Stimulated activated CD8-positive, alpha-beta memory T cell treated with anti-CD3 and anti-CD28 coated beads, Interleukin-7, amount 100 ng/mL, for 4 hours (primary cell): ENCODE results near the gene ZNF385D.

Source experiments
- DNase-seq, 2 donors: peaks; one replicate each; pipeline ENCODE4 v3.0.0-alpha.2; 2020; ENCODE audit warnings: low read depth in 2 of 2

ZNF385D gene

DNA sequence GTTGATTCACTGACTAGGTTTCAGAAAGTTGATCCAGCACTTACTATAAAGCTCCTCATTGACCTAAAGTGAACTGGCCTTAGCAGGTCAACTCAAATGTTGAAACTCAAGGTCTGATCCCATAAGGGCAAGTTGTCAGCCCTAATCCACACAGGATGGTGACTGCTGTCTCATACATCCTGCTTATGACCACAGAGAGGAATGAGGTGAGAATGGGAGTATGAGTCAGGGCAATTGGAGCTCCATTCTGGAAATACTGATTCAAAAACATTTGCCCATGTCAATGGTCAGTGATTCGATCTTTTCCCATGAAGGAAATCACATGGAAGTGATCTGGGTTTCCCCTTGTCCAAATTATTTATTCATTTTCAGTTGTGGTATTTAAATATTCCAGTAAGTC, 78.7 kb downstream of the ZNF385D start:
- DNase-seq: no peak

GRCh38 chr3:21670386-21670785, 80.6 kb downstream of the ZNF385D start:
- DNase-seq: no peak

DNA sequence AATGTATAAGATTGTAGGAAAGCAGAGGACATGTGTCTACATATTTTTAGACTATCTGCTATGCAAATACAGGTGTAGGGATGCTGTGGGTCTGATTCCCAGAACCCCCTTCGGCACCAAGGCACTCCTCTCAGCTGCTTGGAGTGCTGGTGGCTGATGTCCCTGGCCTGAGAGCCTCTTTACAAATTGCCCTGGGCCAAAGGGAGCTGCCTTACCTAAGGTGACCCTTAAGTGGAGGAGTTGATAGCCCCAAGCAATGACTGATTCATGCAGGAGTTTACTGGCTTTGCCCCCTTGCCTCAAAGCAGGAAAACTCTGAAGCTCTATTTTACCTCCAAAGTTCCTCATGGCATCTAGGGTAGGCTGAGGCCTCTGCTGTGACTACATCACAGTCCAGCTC, 83.0 kb downstream of the ZNF385D start:
- no peak for DNase-seq

DNA sequence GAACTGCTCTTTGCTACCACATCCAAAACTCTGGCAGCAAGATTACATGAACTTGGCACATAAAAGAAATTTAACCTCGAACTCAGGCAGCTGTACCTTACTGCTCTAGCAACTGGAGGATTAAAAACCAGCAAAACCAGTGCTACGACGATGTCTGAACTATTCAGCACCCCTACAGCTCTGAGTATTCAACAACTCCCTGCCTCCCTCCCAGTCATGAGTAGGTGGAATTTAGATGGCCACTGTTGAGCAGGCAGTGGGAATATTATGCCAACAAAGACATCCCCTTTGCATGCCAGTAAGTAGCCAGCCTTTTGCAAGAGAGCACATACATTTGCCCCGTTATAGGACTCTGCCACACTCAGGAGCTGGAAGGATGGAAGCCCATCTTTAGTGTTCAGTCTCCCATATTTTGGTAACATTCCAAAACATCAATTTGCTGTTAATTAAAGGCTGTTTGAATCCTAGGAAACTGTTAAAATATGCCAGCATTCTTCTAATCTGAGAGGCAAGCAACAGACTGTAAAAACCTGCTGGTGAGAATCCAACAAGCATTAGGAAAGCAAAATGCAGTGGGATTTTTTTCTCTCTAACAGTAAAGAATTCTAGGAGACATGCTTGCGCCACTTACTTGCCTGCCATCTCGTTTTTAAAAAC, 85.4 kb downstream of the ZNF385D start:
- no peak for DNase-seq

- DNase-seq: no peak
Observed at GRCh38 chr3:21664996-21665395, 86.0 kb downstream of the ZNF385D start.

DNA sequence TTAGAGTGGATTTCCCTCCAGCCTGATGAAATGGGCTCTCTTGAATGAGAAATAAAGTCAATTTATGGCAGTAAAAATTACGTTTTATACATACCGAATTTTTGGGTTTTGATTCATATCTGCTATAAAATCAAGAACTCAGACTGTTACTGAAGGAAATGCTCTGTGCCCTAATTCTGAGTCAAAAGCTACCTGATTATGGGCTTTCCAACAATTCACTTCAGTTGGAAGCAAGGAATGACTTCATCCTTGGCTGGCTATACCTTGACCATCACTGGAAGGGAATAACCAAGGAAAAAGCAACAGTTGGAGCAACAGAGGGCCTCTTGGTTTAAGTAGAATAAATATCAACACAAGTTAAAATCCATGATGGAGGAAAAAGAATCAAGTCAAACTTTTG, 88.6 kb downstream of the ZNF385D start:
- DNase-seq: no peak

DNA sequence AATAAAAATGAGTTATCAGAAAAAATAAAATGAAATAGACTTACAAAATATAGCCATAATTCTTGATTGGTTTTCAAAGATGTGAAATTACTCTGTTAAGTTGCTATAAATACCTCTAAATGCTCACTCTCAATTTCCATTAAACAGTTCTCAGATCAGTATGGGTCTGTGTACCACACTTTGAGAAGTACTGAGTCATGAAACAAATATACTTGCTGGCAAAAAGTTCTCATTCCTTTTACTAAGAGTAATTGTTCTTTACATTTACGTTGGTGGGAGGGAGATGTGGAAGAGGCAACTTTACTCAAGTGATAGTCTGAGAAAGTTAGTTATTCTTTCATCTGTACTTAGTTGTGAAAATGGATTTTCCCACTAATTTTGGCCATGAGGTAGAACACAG, 96.3 kb downstream of the ZNF385D start:
- DNase-seq: no peak

DNA sequence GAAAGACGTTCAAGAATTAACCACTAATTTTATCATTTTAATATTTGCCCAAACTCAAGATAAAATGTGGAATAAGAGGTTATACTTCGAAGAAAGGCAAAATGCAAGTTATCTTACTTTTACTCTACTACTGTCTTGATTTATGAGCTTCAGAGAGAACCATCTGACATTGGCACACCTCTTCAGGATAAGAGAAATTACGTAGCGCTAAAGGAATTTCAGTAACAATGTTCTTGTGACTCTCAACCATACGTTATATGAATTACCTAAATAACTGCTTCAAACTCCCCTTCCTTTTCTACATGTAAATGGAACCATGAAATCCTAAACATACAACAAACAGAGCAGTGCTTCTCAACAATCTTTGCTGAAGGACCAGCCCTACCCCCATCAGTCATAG, 96.8 kb downstream of the ZNF385D start:
- DNase-seq: no peak

- DNase-seq: no peak
Observed at GRCh38 chr3:21649519-21649918, 101.5 kb downstream of the ZNF385D start.

- DNase-seq: no peak
Observed at GRCh38 chr3:21647961-21648360, 103.0 kb downstream of the ZNF385D start.

DNA sequence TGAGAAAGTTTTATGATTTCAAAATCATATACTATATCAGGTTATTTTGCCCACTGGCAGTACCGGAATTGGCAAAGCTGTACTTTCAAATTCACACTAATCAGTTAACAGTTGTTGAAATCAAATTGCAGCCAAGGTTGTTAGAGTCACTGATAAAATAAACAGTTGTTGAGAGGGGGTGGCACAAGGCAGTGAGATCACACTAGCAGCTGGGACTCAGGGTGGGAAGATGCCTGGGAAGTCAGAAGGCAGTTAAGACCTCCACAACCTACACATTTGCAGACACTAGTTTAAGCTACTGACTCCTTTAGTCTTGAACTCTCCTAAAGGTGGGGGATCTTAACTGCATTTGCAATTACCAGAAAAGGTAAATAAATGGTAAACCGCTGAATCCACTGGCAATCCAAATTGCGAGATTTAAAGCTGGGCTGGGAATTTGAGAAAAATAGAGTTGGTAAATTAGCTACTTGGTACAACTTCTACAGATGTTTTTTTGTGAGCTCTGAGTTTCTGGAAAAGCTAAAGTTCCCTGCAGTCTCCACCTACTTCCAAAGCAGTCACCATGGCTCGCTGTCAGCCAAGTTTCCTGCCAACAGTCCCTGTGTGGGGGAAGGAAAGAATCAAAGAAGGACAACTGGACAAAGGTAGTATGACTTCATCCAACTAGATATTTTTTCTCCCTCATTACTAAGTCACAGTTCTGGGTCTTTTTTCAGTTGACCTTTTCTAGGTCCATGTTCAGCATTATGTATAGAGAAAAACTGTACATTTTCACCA, 105.7 kb downstream of the ZNF385D start:
- DNase-seq: no peak

DNA sequence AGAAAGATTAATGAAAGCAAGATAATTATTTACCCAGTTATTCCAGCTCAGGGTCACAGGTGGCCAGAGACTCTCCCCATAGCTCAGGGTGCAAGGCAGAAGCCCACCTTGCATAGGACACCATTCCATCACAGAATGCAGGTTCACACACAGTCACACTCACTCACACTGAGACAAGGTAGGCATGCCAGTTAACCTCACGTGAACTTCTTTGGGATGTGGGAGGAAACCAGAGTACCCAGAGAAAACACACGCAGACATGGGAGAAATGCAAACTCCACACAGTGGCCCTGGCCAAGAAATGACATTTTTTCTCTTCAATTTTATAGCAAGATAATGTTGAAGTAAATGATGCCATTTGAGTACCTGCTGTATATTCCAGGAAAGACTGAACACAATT, 106.7 kb downstream of the ZNF385D start:
- no peak for DNase-seq

DNA sequence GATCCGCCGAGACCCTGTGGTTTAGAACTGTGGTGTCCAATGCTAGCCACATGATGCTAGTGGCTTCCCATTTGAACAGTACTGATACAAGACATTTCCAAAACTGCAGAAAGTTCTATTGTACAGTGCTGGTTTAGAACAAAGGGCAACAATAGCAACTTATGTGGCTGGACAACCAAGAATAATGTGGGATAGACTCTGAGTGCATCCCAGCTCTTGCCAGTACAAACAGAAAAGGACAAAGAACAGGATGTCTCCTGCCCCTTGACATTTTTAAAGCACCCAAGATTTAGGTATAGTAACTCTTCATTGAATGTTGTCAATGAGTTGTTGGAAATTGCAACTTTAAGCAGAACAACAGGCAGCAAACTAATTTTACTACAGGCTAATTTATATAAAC, 107.3 kb downstream of the ZNF385D start:
- no peak for DNase-seq

DNA sequence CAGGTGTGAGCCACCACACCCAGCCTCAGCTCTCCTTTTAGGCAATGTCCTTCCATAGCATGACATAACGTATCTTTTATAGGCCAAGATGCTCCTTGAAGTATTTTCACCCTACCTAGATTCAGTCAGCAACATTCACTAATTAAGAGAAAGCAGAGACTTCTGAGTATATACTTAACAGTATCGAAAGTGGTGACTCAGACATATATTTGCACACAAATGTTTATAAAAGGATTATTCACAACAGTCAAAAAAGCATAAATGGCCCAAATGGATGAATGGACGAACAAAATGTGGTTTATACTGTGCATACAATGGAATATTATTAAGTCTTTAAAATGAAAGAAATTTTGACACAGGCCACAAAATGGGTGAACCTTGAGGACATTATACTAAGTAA, 108.6 kb downstream of the ZNF385D start:
- DNase-seq: no peak

GRCh38 chr3:21641959-21642358, 109.1 kb downstream of the ZNF385D start:
- DNase-seq: no peak

DNA sequence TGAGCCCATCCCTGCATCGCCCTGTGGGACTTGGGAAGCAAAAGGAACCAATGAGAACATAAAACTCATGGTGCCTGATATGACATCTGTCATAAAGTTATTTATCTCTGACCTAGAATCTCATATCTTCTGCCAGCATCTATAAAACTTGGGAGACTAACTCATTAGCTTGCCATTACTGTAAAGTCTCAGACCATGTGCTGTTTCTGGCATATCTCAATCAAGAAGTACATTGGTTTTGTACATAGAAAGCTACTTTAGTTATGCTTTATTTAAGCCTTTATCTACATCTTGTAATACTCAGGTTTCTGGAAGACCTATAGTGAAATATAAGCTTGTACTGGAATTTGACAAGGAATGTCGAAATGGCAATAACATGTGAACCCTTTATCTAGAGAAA, 112.5 kb downstream of the ZNF385D start:
- DNase-seq: no peak

GRCh38 chr3:21634112-21634511, 116.9 kb downstream of the ZNF385D start:
- DNase-seq: no peak

- no peak for DNase-seq
Observed at GRCh38 chr3:21624524-21624923, 126.5 kb downstream of the ZNF385D start.

DNA sequence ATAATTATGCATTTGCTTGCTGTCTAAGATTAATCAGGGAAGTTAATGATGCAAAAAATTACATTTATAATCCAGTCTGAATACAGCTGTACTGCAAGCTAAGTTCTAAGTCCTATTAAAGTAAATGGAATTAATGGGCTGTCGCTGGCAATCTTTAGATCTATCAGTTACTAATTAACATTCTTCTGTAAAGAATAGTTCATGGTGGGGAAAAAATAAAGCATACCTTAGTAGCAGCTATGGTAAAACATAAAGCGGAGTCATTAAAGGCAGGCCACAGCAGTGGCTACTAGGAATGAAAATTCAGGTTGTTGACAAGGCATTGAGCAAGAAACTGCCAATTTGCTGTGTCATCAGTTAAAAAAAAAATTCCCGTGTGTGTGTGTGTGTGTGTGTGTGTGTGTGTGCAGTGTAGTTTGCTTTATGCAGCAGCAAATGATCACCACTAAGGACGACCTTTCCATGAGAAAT, 129.8 kb downstream of the ZNF385D start:
- DNase-seq: no peak

GRCh38 chr3:21620511-21621155, 130.4 kb downstream of the ZNF385D start:
- DNase-seq: no peak

GRCh38 chr3:21618695-21619094, 132.3 kb downstream of the ZNF385D start:
- no peak for DNase-seq

DNA sequence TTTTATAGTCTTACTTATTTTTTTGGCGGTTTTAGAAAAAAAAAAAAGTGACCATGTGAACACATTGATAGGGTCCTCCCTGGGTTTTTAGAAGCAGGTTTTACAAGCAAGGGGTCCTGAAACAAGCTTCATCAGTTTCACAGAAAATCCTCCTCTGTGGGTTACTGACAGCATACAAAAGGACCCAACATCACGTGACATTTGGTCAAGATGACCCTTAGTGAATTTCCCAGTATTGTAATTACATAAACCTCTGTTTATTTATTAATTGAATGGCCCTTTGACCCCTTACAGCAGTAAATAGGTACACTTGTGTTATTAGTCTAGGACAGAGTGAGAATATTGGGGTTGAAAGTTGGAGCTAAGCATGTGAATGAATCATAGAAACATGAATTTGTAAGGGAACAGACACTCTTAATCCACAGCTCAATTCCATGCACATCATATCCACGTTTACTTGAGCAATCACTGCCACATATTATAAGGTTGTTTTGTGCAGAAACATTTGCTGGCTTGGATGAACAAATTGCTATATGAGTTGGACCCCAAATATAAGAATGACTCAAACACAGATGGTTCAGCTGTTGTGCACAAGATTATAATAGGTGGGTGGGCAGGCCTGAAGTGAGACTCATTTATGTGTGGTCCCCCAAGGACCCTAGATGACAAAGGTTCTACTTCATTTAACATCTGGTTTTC, 137.5 kb downstream of the ZNF385D start:
- no peak for DNase-seq
